ENCODE data around the gene LANCL1. TPM values are rescaled to one million over a fixed set of nuclear protein-coding genes. Genes with fewer than 3 reads are reported as not detected.
"Not testable (repeated sequence)": the region's sequence is repeated elsewhere in the genome, so short reads cannot be mapped to it uniquely, and the experiment has no call there.

Gene LANCL1
- total and polyA plus RNA-seq, 4 donors = 6.8 to 53.9 (median 19.5) TPM

DNA sequence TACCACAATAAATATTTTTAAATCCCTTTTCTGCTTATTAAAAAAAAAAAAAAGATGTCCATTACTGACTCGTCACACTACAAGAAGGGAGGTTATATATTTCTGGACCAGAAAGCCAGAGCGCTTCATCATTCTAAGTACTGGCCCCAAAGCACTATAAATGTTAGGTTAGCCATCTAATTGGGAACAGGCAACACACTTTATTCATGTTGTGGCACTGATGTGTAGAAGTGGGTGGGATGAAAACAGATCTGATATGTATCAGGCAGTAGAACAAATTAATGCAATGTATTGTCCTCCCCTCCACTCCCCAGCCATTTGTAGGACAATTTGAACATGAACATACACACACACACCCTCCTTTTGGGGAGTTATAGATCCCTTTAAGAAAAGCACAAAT, 24.4 kb downstream of the LANCL1 start:
- Histone ChIP-seq H3K36me3 (ENCODE audit: control insufficient read depth in 4 of 4, insufficient read depth in 4 of 4, low read length in 4 of 4) (peaks cover 4 to 23% (median 13%) of the 10 kb centered on the region in 4 donors), H3K4me1 (ENCODE audit: control insufficient read depth in 5 of 5, insufficient read depth in 5 of 5, low read length in 5 of 5) (no peaks in the 10 kb centered on the region), H3K4me3 (no peak overlapping the region), H3K9ac (ENCODE audit: insufficient read depth in 1 of 2, low read length in 2 of 2) (no peak overlapping the region), H3K9me3 (ENCODE audit: control insufficient read depth in 4 of 4, insufficient read depth in 3 of 4, low read length in 3 of 4) (no peaks in the 10 kb centered on the region), H3K27me3 (ENCODE audit: control insufficient read depth in 3 of 3, insufficient read depth in 3 of 3, low read length in 2 of 3) (no peaks in the 10 kb centered on the region), H3K27ac (ENCODE audit: low read depth in 1 of 2, low read length in 1 of 2) (no peak overlapping the region)
- DNase-seq (no peak), ATAC-seq (ENCODE audit: insufficient read depth, low FRiP score) (no peak)
- no peak for TF ChIP-seq CTCF (IDR thresholded peaks at IDR 0.05; ENCODE audit: control extremely low read depth, extremely low read depth)
- 95 to 97% methylated on average over 2 of the region's 2 CpGs for WGBS, 2 donors

DNA sequence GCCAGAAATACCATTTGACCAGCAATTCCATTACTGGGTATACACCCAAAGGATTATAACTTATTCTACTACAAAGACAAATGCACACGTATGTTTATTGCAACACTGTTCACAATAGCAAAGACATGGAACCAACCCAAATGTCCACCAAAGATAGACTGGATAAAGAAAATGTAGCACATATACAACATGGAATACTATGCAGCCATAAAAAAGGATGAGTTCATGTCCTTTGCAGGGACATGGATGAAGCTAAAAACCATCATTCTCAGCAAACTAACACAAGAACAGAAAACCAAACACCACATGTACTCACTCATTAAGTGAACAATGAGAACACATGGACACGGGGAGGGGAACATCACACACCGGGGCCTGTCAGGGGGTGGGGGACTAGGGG, 25.6 kb downstream of the LANCL1 start:
- H3K36me3 ChIP-seq (ENCODE audit: control insufficient read depth in 4 of 4, insufficient read depth in 4 of 4, low read length in 4 of 4) = peaks cover 4 to 19% (median 12%) of the 10 kb centered on the region in 4 donors
- H3K4me3 ChIP-seq; DNase-seq; ATAC-seq (ENCODE audit: insufficient read depth, low FRiP score); H3K4me1 ChIP-seq (ENCODE audit: control insufficient read depth in 5 of 5, insufficient read depth in 5 of 5, low read length in 5 of 5); H3K27me3 ChIP-seq (ENCODE audit: control insufficient read depth in 3 of 3, insufficient read depth in 3 of 3, low read length in 2 of 3); H3K9me3 ChIP-seq (ENCODE audit: control insufficient read depth in 4 of 4, insufficient read depth in 3 of 4, low read length in 3 of 4); H3K27ac ChIP-seq (ENCODE audit: low read depth in 1 of 2, low read length in 1 of 2); H3K9ac ChIP-seq (ENCODE audit: insufficient read depth in 1 of 2, low read length in 2 of 2): not testable (repeated sequence)
- 98% methylated on average over 3 of the region's 3 CpGs for WGBS, 2 donors

DNA sequence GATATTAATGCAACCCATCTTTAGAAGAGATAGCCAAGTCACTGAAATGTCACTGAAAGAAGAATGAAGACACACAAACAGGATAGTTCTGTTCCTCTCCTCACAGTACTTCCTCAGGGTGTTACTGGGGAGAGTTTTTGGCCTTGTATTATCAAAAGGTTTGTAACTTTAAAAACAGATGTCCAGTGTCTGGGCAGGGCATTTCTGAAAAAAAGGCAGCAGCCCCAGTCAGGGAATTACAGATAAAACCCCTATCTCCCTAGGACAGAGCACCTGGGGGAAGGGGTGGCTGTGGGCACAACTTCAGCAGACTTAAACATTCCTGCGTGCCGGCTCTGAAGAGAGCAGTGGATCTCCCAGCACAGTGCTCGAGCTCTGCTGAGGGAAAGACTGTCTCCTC, 30.8 kb downstream of the LANCL1 start:
- Histone ChIP-seq H3K36me3 (ENCODE audit: control insufficient read depth in 4 of 4, insufficient read depth in 4 of 4, low read length in 4 of 4) (peaks cover 0 to 6% (median under 1%) of the 10 kb centered on the region in 4 donors), H3K4me3 (no peak overlapping the region), H3K9ac (ENCODE audit: insufficient read depth in 1 of 2, low read length in 2 of 2) (no peak overlapping the region), H3K27me3 (ENCODE audit: control insufficient read depth in 3 of 3, insufficient read depth in 3 of 3, low read length in 2 of 3) (no peaks in the 10 kb centered on the region), H3K27ac (ENCODE audit: low read depth in 1 of 2, low read length in 1 of 2) (no peak overlapping the region), H3K4me1 (ENCODE audit: control insufficient read depth in 5 of 5, insufficient read depth in 5 of 5, low read length in 5 of 5) (peaks cover 0 to 2% (median 0%) of the 10 kb centered on the region in 5 donors), H3K9me3 (ENCODE audit: control insufficient read depth in 4 of 4, insufficient read depth in 3 of 4, low read length in 3 of 4) (no peaks in the 10 kb centered on the region)
- TF ChIP-seq CTCF (IDR thresholded peaks at IDR 0.05; ENCODE audit: control extremely low read depth, extremely low read depth) = no peak
- ATAC-seq (ENCODE audit: insufficient read depth, low FRiP score) (no peak), DNase-seq (no peak)
- WGBS, 2 donors = 92 to 98% methylated on average over 3 of the region's 3 CpGs

GRCh38 chr2:210445116-210445707, 31.3 kb downstream of the LANCL1 start:
- H3K9me3 ChIP-seq (ENCODE audit: control insufficient read depth in 4 of 4, insufficient read depth in 3 of 4, low read length in 3 of 4) = no peaks in the 10 kb centered on the region
- H3K27me3 ChIP-seq (ENCODE audit: control insufficient read depth in 3 of 3, insufficient read depth in 3 of 3, low read length in 2 of 3) = no peaks in the 10 kb centered on the region
- H3K9ac ChIP-seq (ENCODE audit: insufficient read depth in 1 of 2, low read length in 2 of 2) = no peak overlapping the region
- no peak overlapping the region for H3K27ac ChIP-seq (ENCODE audit: low read depth in 1 of 2, low read length in 1 of 2)
- TF ChIP-seq CTCF (IDR thresholded peaks at IDR 0.05; ENCODE audit: control extremely low read depth, extremely low read depth) = peak; percentile 18
- DNase-seq (peak in 2 of 3 donors; percentile 15 to 23), ATAC-seq (ENCODE audit: insufficient read depth, low FRiP score) (no peak)
- 56 to 59% methylated on average over 3 of the region's 3 CpGs for WGBS, 2 donors
- no peak overlapping the region for H3K4me3 ChIP-seq
- H3K4me1 ChIP-seq (ENCODE audit: control insufficient read depth in 5 of 5, insufficient read depth in 5 of 5, low read length in 5 of 5) = peaks cover 0 to 2% (median 0%) of the 10 kb centered on the region in 5 donors
- H3K36me3 ChIP-seq (ENCODE audit: control insufficient read depth in 4 of 4, insufficient read depth in 4 of 4, low read length in 4 of 4) = peaks cover 0 to 6% (median 3%) of the 10 kb centered on the region in 4 donors
